Endometrial microvascular endothelial cells (primary cell): ENCODE results near the gene SLC25A44. TPM values are rescaled to one million over a fixed set of nuclear protein-coding genes. Genes with fewer than 3 reads are reported as not detected.

ENCODE experiments used
- in situ Hi-C: cut with HindIII; loops from 2 replicates; pipeline ENCODE4 v1.10.0; 2017; ENCODE audit warnings: low sequenced_read_pairs, low pct_unique_long_range_greater_than_20kb; ENCODE audit errors: inconsistent ontology term
- total RNA-seq: library from RNA; depleted of rRNA; stranded (reverse); fragments of >200 nt; gene quantifications from one replicate; pipeline ENCODE4 v1.2.3, GENCODE V29; 2015; ENCODE audit errors: inconsistent ontology term

The SLC25A44 gene
- total RNA-seq, 1 donor from 2014 or later: 22.6 TPM

- in situ Hi-C loops: no loop called here
These were observed 57.6 kb downstream of the SLC25A44 start for GRCh38 chr1:156251527-156251926.

- in situ Hi-C loops: no loop called here
These were observed 59.7 kb downstream of the SLC25A44 start for GRCh38 chr1:156253634-156254033.

- in situ Hi-C loops: no loop called here
These were observed 63.8 kb downstream of the SLC25A44 start for GRCh38 chr1:156257711-156258110.

- in situ Hi-C loops: no loop called here
These were observed 65.0 kb downstream of the SLC25A44 start for GRCh38 chr1:156258859-156259258.

- in situ Hi-C loops: no loop called here
These were observed 65.9 kb downstream of the SLC25A44 start for GRCh38 chr1:156259805-156260204.

- in situ Hi-C loops: no loop called here
These were observed 67.0 kb downstream of the SLC25A44 start for GRCh38 chr1:156260896-156261295.

Other genes starting within 250 kb of the SLC25A44 start
- gene ARHGEF2, start 215.6 kb upstream of the SLC25A44 start, total RNA-seq: 76.7 TPM
- 728 TPM for gene SSR2, start 173.2 kb upstream of the SLC25A44 start, total RNA-seq
- 33.7 TPM for gene UBQLN4, start 140.3 kb upstream of the SLC25A44 start, total RNA-seq
- gene LAMTOR2, start 139.3 kb upstream of the SLC25A44 start, total RNA-seq: 67.5 TPM
- gene RAB25, start 132.9 kb upstream of the SLC25A44 start, total RNA-seq: not detected
- 3.3 TPM for gene MEX3A, start 111.6 kb upstream of the SLC25A44 start, total RNA-seq
- gene LMNA, start 79.4 kb upstream of the SLC25A44 start, total RNA-seq: 860 TPM
- 0.09 TPM for gene SEMA4A, start 40.5 kb upstream of the SLC25A44 start, total RNA-seq
- 98.5 TPM for gene PMF1, start 18.9 kb downstream of the SLC25A44 start, total RNA-seq
- not detected for gene BGLAP, start 48.1 kb downstream of the SLC25A44 start, total RNA-seq
- 0.37 TPM for gene PAQR6, start 54.0 kb downstream of the SLC25A44 start, total RNA-seq
- gene SMG5, start 88.7 kb downstream of the SLC25A44 start, total RNA-seq: 69.0 TPM
- gene TMEM79, start 90.2 kb downstream of the SLC25A44 start, total RNA-seq: 0.93 TPM
- 87.4 TPM for gene GLMP, start 101.6 kb downstream of the SLC25A44 start, total RNA-seq
- not detected for gene VHLL, start 105.2 kb downstream of the SLC25A44 start, total RNA-seq
- 570 TPM for gene CCT3, start 144.2 kb downstream of the SLC25A44 start, total RNA-seq
- gene TSACC, start 144.4 kb downstream of the SLC25A44 start, total RNA-seq: not detected
- not detected for gene RHBG, start 175.1 kb downstream of the SLC25A44 start, total RNA-seq